ENCODE results near the gene HES5.
A peak's percentile ranks its signal among the peaks of the same experiment; 100 is the strongest.

The HES5 gene

GRCh38 chr1:2498648-2499047 lies 31.4 kb downstream of the HES5 start:
- no peak for DNase-seq

- DNase-seq: no peak
Observed at GRCh38 chr1:2497891-2498290, 32.2 kb downstream of the HES5 start.

- no peak for DNase-seq
Observed at GRCh38 chr1:2496746-2497145, 33.3 kb downstream of the HES5 start.

- peak; percentile 18 for DNase-seq
Observed at GRCh38 chr1:2496087-2496622, 33.9 kb downstream of the HES5 start.

- no peak for DNase-seq
Observed at GRCh38 chr1:2495546-2495945, 34.5 kb downstream of the HES5 start.

- DNase-seq: no peak
Observed at GRCh38 chr1:2495026-2495425, 35.0 kb downstream of the HES5 start.

- no peak for DNase-seq
Observed at GRCh38 chr1:2494323-2494693, 35.8 kb downstream of the HES5 start.

- no peak for DNase-seq
Observed at GRCh38 chr1:2493691-2494322, 36.3 kb downstream of the HES5 start.

GRCh38 chr1:2493218-2493617 lies 36.8 kb downstream of the HES5 start:
- no peak for DNase-seq

- no peak for DNase-seq
Observed at GRCh38 chr1:2492091-2492490, 38.0 kb downstream of the HES5 start.

- no peak for DNase-seq
Observed at GRCh38 chr1:2489615-2490014, 40.4 kb downstream of the HES5 start.

- no peak for DNase-seq
Observed at GRCh38 chr1:2488688-2489087, 41.4 kb downstream of the HES5 start.

- no peak for DNase-seq
Observed at GRCh38 chr1:2486558-2486957, 43.5 kb downstream of the HES5 start.

- DNase-seq: no peak
Observed at GRCh38 chr1:2486041-2486440, 44.0 kb downstream of the HES5 start.

- DNase-seq: no peak
Observed at GRCh38 chr1:2483970-2484369, 46.1 kb downstream of the HES5 start.

GRCh38 chr1:2483026-2483425 lies 47.0 kb downstream of the HES5 start:
- DNase-seq: no peak

GRCh38 chr1:2482588-2482987 lies 47.5 kb downstream of the HES5 start:
- DNase-seq: no peak

GRCh38 chr1:2481885-2482284 lies 48.2 kb downstream of the HES5 start:
- DNase-seq: no peak

GRCh38 chr1:2480986-2481364 lies 49.1 kb downstream of the HES5 start:
- no peak for DNase-seq

- DNase-seq: no peak
Observed at GRCh38 chr1:2480236-2480985, 49.7 kb downstream of the HES5 start.

GRCh38 chr1:2479618-2480017 lies 50.4 kb downstream of the HES5 start:
- no peak for DNase-seq

- no peak for DNase-seq
Observed at GRCh38 chr1:2479186-2479585, 50.9 kb downstream of the HES5 start.

All from NCI-H510A (cell line).